AG09319 (cell line): ENCODE results near the gene FGD6.
A peak's percentile ranks its signal among the peaks of the same experiment; 100 is the strongest.

Source experiments
- DNase-seq: peaks from one replicate; pipeline ENCODE4 v3.0.0-alpha.2; 2010; ENCODE audit warnings: low read depth; ENCODE audit errors: extremely low read depth
- CTCF ChIP-seq: IDR thresholded peaks from 2 replicates; pipeline ENCODE4 v1.5.1; 2011; ENCODE audit warnings: low read depth, mild to moderate bottlenecking, inconsistent platforms, low read length, moderate library complexity

FGD6 gene

GRCh38 chr12:95074766-95075165, 142.5 kb downstream of the FGD6 start:
- TF ChIP-seq CTCF = no peak
- no peak for DNase-seq

- DNase-seq = no peak
- peak; percentile 84 for TF ChIP-seq CTCF
Measured at GRCh38 chr12:95073698-95074520, 143.4 kb downstream of the FGD6 start.

DNA sequence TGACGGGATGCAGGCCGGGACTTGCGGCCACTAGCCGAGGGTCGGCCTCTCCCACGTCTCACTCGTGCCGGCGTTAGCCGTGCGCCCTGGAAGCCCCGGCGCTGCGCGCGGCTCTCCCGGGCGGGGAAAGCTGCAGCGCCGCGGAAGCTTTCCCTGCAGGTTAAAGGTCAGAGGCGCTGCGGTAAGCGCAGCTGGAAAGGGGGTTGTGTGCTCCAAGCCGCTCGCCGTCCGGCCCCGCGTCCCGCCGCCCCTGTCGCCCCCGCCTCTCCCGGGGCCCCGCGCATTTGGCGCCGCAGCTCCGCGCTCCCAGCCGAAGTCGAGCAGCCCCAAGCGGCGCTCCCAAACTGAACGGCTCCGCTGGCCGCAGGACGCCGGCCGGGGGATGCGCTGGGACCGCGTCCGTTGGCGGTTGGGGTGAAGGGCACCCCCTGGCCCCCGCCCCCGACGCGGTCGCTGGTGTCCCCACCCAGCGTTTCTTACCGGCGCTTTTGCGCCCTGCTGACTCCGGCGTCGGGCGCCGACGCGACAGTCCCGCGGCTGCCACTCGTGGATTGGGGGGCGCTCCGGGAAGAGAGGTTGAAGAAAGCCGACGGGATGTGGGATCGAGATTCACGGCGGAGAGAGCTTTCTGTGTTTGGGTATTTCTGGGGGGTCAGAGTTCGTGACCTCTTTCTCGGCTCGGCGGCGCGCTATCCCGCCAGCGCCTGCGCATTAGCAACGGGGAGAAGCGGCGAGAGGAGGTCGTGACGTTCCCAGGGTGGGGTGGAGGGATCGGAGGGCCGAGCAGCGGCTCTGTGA, 144.2 kb downstream of the FGD6 start, which contains the start of gene NR2C1:
Gene NR2C1, minus strand, starts transcription at position 719 of the 798 bp plus-strand sequence. CDS start 6,234 bp downstream, outside the sequence.
- no peak for TF ChIP-seq CTCF
- peak; percentile 83 for DNase-seq

- no peak for TF ChIP-seq CTCF
Measured at GRCh38 chr12:95070378-95070777, 146.9 kb downstream of the FGD6 start.

GRCh38 chr12:95066091-95066855, 151.0 kb downstream of the FGD6 start:
- no peak for TF ChIP-seq CTCF
- DNase-seq = no peak

More at GRCh38 chr12:95070378-95070777, 146.9 kb downstream of the FGD6 start:
- DNase-seq = no peak

DNA sequence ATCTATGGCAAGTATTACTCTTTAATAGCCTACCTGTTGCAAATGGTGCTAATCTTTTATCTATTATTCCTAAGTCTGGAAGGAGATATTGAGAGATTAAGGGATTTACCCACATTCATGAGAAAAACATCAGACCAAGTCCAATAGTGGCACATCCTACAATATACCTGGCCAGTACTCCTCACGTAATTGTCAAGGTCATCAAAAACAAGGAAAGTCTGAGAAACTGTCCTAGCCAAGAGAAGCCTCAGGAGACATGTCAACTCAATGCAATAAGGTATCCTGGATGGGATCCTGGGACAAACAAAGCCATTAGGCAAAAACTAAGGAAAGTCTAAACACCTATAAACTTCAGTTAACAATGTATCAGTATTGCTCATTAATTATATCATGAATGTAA, 156.3 kb downstream of the FGD6 start:
- TF ChIP-seq CTCF = no peak
- DNase-seq = no peak
